GM19238 (cell line): ENCODE measurements around the gene TIE1.
A peak's percentile ranks its signal among the peaks of the same experiment; 100 is the strongest.

Source experiments
- DNase-seq: peaks from one replicate; pipeline ENCODE4 v3.0.0; 2011; ENCODE audit warnings: low spot score; ENCODE audit not compliant: insufficient read length

Gene TIE1

GRCh38 chr1:43274125-43274803 is 26.5 kb upstream of the TIE1 start:
- peak; percentile 45 for DNase-seq

GRCh38 chr1:43274804-43275180 is 26.0 kb upstream of the TIE1 start:
- no peak for DNase-seq

DNA sequence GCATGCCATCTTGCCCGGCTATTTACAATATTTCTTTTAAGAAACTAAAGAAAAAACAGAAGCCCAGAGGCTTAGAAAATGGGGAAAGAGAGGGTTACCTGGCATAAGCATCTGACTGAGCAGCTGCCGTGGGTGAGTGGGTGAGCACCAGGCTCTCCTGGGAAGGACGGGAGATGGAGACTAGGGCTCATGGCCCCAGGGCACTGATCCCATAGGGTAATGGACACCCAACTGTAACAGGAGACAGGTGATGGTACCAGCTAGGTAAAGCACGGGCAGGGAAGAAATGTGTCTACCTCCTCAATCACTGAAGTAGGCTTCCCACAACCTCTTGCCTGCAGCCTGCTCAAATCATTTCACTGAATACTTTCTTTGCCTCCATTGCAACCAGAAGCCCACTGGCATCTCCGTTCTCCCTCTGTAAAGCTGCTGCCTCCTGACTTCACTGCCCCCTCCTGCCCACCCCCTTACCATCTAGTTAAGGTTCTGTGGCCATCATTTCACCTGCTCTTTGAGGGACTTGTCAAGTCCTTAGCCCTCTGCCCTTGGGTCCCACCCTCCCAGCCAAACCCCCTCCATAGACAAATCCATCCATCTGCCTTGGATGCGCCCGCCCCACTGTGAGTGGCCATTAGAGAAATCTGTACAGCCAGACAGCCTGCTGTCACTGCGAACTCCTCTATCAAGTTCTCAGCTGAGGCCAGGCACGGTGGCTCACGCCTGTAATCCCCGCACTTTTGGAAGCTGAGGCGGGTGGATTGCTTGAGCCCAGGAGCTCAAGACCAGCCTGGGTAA is 24.8 kb upstream of the TIE1 start:
- DNase-seq = no peak

GRCh38 chr1:43276673-43277072 is 24.1 kb upstream of the TIE1 start:
- DNase-seq = no peak

GRCh38 chr1:43277116-43277876 is 23.5 kb upstream of the TIE1 start:
- no peak for DNase-seq

- DNase-seq = no peak
These were observed 21.6 kb upstream of the TIE1 start for GRCh38 chr1:43279161-43279560.

DNA sequence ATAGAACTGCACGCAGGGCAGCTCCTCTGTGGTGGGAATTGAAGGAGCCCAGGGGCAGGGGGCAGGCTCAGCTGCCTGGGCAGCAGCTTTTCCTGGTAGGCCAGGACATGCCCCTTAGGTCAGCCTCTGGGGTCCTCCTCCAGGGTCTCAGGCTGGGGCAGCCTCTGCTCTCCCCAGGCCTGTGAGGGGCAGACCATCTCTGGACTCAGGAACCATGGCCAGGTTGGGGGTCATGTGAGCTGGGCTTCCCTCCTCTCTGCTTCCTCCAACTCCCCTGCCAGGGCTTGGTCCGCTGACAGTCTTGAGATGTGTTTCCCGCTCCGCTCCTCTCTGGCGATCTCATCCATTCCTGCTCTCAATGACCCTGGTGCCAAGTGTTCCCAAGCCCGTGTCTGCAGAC is 21.1 kb upstream of the TIE1 start:
- no peak for DNase-seq

DNA sequence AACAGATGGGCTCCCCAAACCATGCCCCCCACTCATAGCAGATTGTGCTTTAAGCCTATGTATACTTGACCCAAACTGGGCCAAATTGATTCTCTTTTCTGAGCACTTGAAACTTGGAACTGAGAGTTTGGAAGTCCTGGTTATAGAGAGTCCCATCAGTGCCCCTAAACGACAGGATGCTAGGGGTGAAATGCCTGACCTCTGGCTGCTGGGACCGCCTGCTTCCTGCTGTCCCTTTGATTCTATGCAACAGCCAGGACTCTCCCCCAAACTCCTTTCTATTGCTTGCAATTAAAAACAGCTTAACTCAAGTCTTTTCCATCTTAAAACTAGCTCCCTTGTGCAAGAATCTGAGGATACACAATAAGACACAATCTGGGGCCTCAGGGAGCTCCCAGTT is 20.1 kb upstream of the TIE1 start:
- DNase-seq = no peak

GRCh38 chr1:43282220-43283195 is 18.3 kb upstream of the TIE1 start:
- DNase-seq = no peak

DNA sequence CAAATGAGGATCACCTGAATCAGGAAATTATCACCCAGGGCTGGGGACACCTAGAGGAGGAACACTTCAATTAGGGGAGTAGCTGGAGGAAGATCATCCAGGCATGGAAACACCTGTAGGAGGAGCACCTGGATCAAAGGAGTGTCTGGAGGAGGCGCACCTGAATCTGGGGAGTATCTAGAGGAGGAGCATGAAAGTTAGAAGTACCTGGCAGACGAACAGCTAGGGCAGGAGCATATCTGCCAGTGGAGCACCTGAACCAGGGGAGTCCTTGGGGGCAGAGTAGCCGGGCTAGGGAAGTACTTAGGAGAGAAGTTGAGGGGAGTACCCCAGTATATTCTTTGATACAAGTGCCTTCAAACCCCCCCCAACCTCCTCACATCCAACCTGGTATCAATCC is 16.7 kb upstream of the TIE1 start:
- no peak for DNase-seq

DNA sequence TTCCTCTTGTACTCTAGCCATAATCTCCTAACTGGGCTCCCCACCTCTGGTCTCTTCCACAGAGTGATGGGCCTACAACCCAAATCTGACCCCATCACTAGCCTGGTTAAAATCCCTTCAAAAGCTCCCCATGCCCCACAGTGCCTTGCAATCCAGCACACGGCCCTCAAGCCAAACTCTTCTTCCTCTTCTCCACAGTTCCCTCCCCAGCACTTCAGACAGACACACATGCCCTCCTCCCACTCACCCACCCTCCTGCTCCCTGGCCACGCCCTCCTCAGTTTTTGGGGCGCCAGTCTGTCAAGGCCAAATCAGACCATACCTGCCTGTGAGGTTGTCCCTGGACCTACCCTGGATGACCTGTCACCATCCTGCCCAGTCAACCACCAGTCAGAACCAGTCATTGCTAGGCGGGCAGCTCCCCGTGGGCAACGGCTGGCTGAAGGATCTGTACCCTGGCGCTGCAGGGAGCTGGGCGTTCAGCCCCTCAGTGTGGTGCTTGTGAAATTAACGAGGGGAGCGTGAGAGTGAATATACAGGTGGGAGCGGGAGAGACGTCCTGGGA is 16.2 kb upstream of the TIE1 start:
- DNase-seq = no peak

DNA sequence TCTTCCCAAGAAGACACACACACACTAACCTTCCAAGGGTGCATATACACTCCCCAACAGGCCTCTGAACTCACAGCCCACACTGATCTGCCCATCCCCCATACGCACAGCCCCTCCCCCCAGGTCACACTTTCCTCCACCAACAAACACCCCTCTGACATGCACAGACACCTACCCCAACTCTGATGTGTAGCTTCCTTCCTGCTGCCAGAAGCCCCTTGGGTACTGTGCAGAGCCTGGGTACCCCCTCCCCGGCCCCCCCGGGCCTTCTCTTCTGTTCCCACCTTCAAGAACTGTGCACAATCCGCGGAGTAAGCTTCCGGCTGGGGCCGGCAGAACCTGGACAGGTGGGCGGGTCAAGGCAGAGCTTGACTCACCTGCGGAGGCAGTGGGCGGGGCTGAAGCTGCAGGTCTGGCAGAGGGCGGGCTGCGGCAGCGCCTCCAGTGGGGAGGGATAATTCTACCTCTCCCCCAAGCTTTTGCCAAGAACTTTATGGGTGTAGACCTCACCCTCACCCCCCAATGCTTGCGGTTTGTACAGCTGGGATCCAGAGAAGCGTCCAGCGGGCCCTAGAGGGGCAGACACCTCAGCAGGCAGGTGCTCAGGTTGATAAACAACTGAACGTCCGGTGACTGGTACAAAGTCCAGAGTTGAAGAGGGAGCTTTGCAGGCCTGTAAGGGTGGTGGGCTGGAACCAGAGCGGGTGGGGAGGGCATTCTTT is 15.4 kb upstream of the TIE1 start, which contains the start of gene C1orf210:
C1orf210 (minus strand) TSS at position 313 of the 722 bp plus-strand sequence. CDS start 2,311 bp downstream, outside the sequence.
- no peak for DNase-seq

DNA sequence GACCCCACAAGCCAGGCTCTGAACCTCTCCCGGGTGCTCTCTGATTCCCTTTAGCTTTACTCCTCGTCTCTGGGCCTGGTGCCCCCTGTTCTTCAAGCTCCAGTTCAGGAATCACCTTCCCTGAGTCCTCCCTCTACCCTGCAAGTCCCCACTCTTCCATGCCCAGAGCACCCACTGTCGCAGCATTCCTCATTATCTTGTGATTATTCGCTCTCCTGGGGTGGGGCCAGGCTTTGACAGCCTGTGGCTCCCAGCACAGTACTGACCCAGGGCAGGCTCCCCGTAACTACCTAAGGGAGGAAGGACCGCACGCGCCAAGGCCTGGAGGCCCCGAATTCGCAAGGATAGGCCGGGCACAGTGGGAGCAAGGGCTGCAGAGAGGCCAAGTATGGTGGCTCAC is 14.7 kb upstream of the TIE1 start:
- DNase-seq = no peak

GRCh38 chr1:43286533-43286932 is 14.2 kb upstream of the TIE1 start:
- no peak for DNase-seq

DNA sequence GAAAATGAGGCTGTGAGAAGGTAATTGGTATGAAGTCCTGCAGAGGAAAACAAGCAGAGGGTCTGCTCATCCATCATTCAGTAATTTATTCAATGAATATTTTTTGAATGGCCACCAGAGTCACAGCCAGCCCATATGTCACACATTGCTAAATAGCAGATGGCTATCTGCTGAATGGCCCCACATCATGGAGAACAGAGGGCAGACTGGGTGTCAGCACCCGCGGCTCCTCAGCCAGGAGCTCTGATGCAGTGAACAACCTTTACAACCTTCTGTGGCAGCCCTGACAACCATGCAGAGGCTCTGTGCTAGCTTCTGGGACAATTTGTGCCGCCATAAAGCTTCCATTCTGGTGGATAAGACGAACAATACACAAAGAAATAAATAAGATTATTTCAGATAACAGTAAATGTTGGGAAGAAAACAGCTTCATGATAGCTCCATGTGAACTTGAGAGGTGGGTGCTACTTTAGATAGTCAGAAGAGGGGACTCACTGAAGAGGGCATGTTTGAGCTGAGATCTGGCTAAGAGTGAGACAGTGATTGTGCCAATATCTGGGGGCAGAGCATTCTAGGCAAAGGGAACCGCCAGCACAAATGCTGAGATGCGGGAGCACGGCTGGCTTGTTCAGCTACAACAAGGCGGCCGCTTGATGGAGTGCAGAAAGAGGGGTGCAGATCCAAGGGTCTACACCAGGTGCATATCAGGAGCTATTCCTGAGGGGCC is 12.6 kb upstream of the TIE1 start:
- no peak for DNase-seq

GRCh38 chr1:43288785-43289706 is 11.7 kb upstream of the TIE1 start:
- DNase-seq = no peak

- DNase-seq = no peak
These were observed 8.6 kb upstream of the TIE1 start for GRCh38 chr1:43292216-43292615.

GRCh38 chr1:43292679-43293078 is 8.1 kb upstream of the TIE1 start:
- DNase-seq = no peak
